ENCODE results near the gene ICOSLG.
"Not testable (repeated sequence)": the region's sequence is repeated elsewhere in the genome, so short reads cannot be mapped to it uniquely, and the experiment has no call there.

Gene ICOSLG

GRCh38 chr21:44263768-44264167 is 23.0 kb upstream of the ICOSLG start:
- no peak for DNase-seq

GRCh38 chr21:44263221-44263760 is 22.5 kb upstream of the ICOSLG start:
- no peak for DNase-seq

DNA sequence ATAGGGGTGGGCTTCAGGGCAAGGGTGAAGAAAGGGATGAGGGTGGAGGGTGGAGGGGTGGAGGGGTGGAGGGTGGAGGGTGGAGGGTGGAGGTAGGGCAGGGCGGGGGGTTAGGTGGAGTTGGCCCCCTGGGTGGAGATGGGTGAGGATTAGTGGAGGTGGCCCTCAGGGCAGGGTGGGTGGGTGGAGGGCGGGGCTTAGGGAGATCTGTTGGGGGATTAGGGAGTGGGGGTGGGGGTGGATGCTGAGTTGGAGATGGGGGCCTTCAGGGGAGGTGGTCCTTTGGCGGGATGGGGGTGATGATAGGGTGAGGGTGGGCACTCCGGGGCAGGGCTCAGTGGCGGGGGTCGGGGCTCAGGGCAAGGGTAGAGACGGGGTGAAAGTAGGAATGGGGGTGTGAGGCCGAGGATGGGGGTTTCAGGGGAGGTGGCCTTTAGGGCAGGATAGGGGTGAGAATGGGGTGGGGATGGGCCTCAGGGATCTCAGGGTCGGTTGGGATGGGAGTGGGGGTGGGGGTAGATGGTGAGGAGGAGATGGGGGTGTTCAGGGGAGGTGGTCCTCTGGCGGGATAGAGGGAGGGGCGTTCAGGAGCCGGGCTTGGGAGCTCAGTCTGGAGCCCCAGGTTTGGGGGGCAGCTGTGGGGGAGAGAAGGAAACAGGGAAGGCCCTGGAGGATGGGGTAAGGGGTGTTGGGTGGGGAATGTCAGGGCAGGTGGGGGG is 21.8 kb upstream of the ICOSLG start:
- DNase-seq: no peak

DNA sequence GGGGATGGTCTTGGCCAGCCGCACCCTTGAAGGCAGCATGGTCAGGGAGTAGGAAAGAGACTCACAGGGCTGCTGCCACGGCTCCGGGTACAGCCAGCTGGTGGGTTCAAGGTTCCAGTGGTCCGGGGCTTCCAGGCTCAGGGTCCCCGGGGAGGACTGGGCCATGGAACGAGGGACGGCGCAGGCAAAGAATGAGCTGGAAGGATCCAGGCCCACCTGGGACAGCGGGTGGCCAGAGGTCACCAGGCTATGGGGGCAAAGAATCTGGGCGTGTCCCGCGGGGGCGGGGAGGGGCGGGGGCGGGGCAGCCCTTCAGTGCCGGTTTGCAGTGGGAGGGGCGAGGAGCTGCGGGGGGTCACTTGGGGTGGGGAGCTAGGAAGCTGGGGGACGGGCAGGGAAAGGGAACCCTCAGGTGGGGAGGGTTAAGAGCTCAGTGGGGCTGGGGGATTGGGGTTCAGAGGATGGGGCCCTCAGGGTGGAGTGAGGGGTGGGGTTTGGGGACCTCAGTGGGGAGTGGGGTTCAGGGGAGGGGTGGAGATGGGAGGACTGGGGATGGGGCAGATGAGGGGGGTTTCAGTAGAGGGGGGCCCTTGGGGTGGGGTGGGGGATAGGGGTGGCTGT is 21.0 kb upstream of the ICOSLG start, which contains the start of gene DNMT3L:
DNMT3L (minus strand) TSS at position 223 of the 621 bp plus-strand sequence. CDS start 638 bp downstream, outside the sequence.
- DNase-seq: no peak

- no peak for DNase-seq
Measured at GRCh38 chr21:44260791-44261631, 20.3 kb upstream of the ICOSLG start.

GRCh38 chr21:44260066-44260465 is 19.3 kb upstream of the ICOSLG start:
- DNase-seq: no peak

DNA sequence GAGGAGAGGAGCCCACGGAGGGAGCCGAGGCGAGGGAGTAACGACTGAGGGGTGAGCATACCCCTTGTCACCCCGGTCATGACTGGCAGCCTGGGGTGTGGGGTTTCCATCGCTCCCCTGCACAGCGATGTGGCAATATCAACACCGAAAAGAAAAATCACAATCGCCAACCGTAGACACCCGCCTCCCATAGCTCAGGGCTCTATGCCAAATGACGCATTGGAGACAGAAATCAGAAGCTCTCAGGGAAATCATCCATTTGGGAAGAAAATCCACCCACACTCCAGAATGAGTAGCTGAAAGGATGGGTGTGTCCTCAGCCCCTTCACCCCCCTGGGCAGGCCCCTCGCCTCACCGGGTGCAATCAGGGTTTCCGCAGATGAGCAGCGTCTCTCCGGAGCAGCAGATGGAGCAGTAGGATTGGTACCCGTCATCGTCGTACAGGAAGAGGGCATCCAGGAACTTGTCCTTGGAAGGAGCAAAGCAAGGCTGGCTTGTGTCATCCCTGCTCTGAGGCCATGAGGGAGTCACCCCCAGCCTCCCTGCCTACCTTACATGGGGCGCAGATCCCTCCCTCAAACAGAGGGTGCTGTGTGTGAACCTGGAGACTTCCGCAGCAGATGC is 18.5 kb upstream of the ICOSLG start:
- DNase-seq: no peak

DNA sequence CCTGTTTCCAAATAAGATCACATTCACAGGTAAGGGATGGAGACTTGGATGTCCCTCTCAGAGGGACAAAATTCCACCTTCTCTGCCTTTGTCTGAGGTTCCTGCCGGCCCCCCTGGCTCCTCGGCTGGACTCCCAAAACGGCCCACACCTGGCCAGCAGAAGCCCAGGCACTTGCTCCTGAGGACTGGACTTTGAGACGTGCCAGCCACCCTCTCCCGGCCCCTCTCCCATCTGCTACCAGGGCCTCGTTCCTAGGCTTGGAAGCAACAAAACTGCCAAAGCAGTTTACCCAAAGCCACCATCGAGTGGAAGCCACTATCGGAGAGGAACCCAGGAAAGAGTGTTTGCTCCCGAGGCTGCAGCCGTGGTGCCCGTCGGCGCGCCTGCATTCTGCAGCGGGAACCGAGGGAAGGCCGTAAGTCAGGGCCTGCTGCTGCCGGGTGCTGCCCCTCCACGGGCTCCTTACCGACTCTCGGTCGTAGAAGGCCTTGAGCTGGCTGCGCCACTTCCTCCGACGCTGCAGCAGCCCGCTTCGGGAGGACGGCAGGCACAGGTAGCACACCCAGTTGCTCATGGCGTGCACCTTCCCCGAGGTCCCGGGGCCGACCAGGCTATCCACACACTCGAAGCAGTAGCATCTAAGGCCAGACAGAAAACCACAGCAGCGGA is 17.4 kb upstream of the ICOSLG start:
- no peak for DNase-seq

- no peak for DNase-seq
Measured at GRCh38 chr21:44255511-44255981, 14.8 kb upstream of the ICOSLG start.

DNA sequence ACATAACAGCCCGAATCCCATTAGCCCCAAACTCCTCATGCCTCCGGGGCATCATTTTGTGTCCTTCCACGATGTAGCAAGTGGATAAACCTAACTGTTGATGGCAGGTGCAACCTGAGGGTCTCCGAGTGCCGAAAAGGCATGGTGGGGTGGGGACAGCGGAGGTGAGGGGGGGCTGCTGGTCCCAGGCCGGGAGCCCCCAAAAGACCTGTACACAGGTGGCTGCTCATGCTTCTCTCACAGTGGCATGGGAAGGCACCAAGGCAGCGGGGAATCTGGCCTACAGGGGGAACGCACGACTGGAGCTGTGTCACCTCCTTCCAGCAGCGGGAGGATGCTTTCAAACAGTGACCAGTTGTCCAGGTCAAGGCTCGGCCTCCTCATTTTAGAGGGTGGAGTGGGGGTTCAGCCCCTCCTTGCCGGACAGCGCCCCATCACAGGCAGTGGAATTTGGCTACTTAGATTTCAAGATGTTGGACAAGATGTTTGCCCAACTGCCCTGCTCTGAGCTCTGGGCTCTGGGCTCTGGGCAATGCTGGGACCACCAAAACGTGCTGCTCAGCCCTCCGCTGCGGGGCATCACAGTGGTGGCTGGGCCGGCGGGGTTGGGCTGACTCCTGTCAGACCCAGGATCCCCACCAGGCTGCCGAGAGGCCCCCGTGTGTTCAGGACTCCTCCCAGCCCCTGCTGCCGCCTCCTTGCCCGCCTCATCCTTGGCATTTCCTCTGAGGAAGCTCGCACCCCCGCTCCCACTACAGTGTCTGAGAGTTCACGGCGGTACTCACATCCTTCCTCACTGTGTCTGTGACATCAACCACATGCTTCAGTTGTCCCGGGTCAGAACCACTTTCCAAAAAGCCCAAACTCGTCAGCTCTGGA is 13.3 kb upstream of the ICOSLG start:
- no peak for DNase-seq

GRCh38 chr21:44249204-44250037 is 8.7 kb upstream of the ICOSLG start:
- DNase-seq: not testable (repeated sequence)

- not testable (repeated sequence) for DNase-seq
Measured at GRCh38 chr21:44247904-44248303, 7.2 kb upstream of the ICOSLG start.

- not testable (repeated sequence) for DNase-seq
Measured at GRCh38 chr21:44243980-44244379, 3.2 kb upstream of the ICOSLG start.

- not testable (repeated sequence) for DNase-seq
Measured at GRCh38 chr21:44241281-44241680, 538 bp upstream of the ICOSLG start.

DNA sequence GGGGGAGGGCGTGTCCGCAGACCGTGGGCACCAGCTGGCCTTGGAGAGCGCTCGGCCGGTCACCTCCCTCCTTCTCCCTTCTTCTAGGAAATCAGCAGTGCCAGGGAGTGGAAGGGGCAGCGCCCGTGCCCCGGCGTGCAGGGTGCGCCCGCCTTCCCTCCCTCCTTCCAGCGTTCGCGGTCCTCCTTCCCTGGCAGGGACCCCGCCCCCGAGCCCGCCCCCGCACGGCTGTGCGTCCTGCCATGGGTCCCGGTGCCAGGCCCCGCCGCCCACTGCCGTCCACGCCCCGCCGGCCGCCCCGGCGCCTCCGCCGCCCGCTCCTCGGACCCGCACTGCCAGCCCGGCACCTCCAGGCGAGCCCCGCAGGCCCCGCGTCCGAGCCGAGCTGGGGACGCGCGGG is 390 bp downstream of the ICOSLG start:
- DNase-seq: not testable (repeated sequence)

DNA sequence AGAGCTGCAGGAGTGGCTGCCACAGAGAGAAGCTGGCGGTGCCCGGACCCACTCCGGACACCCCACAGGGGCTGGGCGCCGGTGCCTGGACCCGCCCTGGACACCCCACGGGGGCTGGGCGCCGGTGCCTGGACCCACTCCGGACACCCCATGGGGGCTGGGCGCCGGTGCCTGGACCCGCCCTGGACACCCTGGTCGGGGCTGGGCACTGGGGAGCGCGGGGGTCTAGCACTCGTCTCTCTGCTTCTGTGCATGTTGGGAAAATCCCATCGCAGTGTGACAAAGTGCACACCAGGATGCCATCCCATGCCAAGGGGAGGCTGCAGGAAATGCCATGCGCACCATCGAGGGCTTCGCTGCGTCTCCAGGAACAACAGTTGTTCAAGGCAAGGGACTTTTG is 11.2 kb downstream of the ICOSLG start:
- DNase-seq: not testable (repeated sequence)

- DNase-seq: not testable (repeated sequence)
Measured at GRCh38 chr21:44228109-44228508, 12.6 kb downstream of the ICOSLG start.

DNA sequence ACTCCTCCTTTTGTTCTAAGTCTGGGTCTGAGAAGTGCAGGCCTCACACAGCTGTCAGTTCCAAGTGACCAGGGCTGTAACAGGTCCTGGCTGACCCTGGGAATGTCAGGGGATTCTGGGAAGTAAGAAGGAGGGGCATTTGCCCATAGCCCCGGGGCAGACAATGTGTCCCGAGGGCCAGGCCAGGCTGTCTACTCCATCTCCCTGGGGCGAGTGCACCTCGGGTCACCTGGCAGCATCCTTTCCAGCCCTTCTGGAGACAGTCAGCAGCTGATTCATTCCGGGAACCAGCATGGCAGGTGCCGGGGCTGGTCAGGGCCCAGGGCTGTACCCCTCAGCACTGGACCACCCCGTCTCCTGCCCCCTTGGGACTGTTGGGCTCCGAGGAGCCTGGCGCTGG is 13.1 kb downstream of the ICOSLG start:
- DNase-seq: not testable (repeated sequence)

DNA sequence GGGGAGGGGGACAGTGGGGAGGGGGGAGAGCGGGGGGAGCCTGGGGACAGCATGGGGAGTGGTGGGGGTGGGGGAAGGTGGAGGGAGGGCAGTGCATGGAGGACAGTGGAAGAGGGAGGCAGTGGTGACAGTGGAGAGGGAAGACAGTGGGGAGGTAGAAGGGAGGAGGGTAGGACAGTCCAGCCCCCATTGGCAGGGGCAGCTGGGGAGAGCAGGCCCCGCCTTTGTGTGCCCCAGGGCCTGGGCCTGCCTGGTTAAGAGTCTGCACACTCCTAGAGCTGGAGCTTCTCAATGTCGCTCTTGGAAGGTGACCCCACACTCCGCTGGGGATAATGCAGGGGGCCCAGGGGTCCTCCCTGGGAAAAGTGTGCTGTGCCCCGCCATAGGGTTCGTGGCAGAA is 15.1 kb downstream of the ICOSLG start:
- not testable (repeated sequence) for DNase-seq

DNA sequence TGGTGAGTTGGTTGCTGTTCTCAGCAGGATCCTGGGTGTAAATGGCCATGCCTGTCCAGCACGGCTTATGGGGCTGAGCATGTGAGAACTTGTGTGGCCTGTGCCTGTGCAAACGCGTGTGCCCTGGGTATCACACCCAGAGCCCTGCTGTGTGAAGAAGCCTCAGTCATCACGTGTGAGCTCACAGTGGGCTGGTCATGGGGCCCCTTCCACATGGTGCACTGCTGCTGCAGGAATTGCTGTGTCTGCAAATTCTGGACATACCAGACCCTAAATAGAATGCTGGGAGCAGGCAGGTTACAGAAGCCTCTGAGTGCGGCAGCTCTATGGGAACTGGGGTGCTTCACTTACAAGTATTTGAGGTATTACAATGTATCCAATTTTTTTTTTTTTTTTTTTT is 17.4 kb downstream of the ICOSLG start:
- DNase-seq: not testable (repeated sequence)

Measured in stimulated activated CD4-positive, alpha-beta T cell treated with anti-CD3 and anti-CD28 coated beads, Interleukin-4, amount 100 ng/mL, for 4 hours (primary cell).